ENCODE results near the gene THPO. TPM values are rescaled to one million over a fixed set of nuclear protein-coding genes. Genes with fewer than 3 reads are reported as not detected.

The THPO gene
- total RNA-seq, 1 experiment from 2014 or later = 0.55 TPM

DNA sequence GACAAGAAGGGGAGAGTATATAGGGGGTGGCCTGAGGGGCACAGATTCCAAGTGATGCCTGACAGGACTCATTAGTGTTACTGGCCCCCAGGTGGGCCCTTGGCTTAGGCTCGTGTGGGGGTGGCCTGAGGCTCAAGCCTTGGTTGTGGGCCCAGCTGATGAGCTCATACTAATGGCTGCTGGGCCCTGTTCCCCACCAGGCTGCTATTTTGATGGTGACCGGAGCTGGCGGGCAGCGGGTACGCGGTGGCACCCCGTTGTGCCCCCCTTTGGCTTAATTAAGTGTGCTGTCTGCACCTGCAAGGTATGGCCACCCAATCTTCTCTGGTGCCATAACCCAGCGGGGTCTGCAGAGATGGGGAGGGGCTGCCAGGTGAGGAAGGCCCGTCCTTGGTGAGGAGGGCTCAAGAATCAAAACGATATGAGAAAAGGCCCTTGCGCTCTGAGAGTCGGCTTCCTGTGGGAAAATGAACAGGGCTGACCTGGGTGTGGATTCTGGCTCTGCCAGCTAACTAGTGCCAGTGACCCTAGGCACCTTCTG is 9.2 kb upstream of the THPO start (continued):
- TF ChIP-seq ZNF281 (CRISPR knock-in tag; IDR thresholded peaks at IDR 0.05) (no peak), GTF2I (CRISPR knock-in tag; conservative IDR thresholded peaks at IDR 0.05) (no peak), FOXP4 (CRISPR knock-in tag; IDR thresholded peaks at IDR 0.05) (no peak), EMX1 (CRISPR knock-in tag; IDR thresholded peaks at IDR 0.05) (no peak), FOXK1 (CRISPR knock-in tag; IDR thresholded peaks at IDR 0.05) (no peak)
- TF ChIP-seq, protein P1, sequence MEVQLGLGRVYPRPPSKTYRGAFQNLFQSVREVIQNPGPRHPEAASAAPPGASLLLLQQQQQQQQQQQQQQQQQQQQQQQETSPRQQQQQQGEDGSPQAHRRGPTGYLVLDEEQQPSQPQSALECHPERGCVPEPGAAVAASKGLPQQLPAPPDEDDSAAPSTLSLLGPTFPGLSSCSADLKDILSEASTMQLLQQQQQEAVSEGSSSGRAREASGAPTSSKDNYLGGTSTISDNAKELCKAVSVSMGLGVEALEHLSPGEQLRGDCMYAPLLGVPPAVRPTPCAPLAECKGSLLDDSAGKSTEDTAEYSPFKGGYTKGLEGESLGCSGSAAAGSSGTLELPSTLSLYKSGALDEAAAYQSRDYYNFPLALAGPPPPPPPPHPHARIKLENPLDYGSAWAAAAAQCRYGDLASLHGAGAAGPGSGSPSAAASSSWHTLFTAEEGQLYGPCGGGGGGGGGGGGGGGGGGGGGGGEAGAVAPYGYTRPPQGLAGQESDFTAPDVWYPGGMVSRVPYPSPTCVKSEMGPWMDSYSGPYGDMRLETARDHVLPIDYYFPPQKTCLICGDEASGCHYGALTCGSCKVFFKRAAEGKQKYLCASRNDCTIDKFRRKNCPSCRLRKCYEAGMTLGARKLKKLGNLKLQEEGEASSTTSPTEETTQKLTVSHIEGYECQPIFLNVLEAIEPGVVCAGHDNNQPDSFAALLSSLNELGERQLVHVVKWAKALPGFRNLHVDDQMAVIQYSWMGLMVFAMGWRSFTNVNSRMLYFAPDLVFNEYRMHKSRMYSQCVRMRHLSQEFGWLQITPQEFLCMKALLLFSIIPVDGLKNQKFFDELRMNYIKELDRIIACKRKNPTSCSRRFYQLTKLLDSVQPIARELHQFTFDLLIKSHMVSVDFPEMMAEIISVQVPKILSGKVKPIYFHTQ (CRISPR knock-in tag; IDR thresholded peaks at IDR 0.05) = no peak

DNA sequence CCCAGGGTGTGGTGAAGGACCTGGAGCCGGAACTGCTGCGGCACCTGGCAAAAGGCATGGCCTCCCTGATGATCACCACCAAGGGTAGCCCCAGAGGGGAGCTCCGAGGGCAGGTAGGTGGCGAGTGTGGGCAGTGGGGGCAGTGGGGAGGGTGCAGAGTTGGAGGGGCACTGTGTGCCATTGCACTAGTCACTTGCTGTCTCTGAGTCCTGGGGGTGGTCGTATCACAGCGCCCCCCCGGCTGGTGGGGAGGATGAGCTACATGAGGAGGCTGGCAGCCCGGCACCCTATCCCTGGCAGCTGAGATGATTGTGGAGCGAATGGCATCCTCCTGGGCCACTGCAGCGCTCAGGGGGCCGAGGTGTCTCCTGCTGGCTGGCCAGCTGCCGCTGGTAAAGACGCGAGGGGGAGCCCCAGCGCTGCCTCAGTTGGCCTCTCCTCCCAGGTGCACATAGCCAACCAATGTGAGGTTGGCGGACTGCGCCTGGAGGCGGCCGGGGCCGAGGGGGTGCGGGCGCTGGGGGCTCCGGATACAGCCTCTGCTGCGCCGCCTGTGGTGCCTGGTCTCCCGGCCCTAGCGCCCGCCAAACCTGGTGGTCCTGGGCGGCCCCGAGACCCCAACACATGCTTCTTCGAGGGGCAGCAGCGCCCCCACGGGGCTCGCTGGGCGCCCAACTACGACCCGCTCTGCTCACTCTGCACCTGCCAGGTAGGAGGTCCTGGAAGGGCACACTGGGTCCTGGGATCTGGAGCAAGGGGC is 8.2 kb upstream of the THPO start:
- H3K4me1 Mint-ChIP-seq = peaks cover 4% of the 10 kb centered on the region; the same call in 1 of the 2 replicates
- peaks cover 28% of the 10 kb centered on the region for H3K27me3 Mint-ChIP-seq (ENCODE audit: low read depth)
- DNase-seq (ENCODE audit: low spot score) (no peak), ATAC-seq (no peak)
- ChIA-PET POLR2A (no interaction called here), CTCF (interaction anchor here (0.6 to 4.7 kb wide), 6 partner anchors 9 to 1208 kb away, joined by 3 to 30 read pairs (median 4); no protein-coding TSS in a partner anchor)
- H3K36me3 Mint-ChIP-seq = no peaks in the 10 kb centered on the region
- no peaks in the 10 kb centered on the region for H3K9me3 Mint-ChIP-seq
- no peak overlapping the region for H3K27ac Mint-ChIP-seq
- no peak overlapping the region for H3K4me3 Mint-ChIP-seq
- TF ChIP-seq CBFB (CRISPR knock-in tag; IDR thresholded peaks at IDR 0.05; ENCODE audit: low read depth) (no peak), FOXP1 (CRISPR knock-in tag; IDR thresholded peaks at IDR 0.05; ENCODE audit: borderline replicate concordance) (no peak), MXD4 (CRISPR knock-in tag; IDR thresholded peaks at IDR 0.05; ENCODE audit: borderline replicate concordance) (no peak), TP53 (CRISPR knock-in tag; IDR thresholded peaks at IDR 0.05) (no peak), RELA (CRISPR knock-in tag; IDR thresholded peaks at IDR 0.05; ENCODE audit: borderline replicate concordance) (no peak), OVOL2 (CRISPR knock-in tag; IDR thresholded peaks at IDR 0.05; ENCODE audit: borderline replicate concordance) (no peak), USF2 (CRISPR knock-in tag; IDR thresholded peaks at IDR 0.05) (no peak), ESRRA (CRISPR knock-in tag; IDR thresholded peaks at IDR 0.05; ENCODE audit: borderline replicate concordance) (no peak), ETV6 (CRISPR knock-in tag; IDR thresholded peaks at IDR 0.05) (no peak)
- TF ChIP-seq, protein P2, sequence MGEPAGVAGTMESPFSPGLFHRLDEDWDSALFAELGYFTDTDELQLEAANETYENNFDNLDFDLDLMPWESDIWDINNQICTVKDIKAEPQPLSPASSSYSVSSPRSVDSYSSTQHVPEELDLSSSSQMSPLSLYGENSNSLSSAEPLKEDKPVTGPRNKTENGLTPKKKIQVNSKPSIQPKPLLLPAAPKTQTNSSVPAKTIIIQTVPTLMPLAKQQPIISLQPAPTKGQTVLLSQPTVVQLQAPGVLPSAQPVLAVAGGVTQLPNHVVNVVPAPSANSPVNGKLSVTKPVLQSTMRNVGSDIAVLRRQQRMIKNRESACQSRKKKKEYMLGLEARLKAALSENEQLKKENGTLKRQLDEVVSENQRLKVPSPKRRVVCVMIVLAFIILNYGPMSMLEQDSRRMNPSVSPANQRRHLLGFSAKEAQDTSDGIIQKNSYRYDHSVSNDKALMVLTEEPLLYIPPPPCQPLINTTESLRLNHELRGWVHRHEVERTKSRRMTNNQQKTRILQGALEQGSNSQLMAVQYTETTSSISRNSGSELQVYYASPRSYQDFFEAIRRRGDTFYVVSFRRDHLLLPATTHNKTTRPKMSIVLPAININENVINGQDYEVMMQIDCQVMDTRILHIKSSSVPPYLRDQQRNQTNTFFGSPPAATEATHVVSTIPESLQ (CRISPR knock-in tag; IDR thresholded peaks at IDR 0.05) = no peak
- TF ChIP-seq, protein P3, sequence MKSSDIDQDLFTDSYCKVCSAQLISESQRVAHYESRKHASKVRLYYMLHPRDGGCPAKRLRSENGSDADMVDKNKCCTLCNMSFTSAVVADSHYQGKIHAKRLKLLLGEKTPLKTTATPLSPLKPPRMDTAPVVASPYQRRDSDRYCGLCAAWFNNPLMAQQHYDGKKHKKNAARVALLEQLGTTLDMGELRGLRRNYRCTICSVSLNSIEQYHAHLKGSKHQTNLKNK (CRISPR knock-in tag; IDR thresholded peaks at IDR 0.05) = no peak
- TF ChIP-seq, protein P4, sequence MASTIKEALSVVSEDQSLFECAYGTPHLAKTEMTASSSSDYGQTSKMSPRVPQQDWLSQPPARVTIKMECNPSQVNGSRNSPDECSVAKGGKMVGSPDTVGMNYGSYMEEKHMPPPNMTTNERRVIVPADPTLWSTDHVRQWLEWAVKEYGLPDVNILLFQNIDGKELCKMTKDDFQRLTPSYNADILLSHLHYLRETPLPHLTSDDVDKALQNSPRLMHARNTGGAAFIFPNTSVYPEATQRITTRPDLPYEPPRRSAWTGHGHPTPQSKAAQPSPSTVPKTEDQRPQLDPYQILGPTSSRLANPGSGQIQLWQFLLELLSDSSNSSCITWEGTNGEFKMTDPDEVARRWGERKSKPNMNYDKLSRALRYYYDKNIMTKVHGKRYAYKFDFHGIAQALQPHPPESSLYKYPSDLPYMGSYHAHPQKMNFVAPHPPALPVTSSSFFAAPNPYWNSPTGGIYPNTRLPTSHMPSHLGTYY (CRISPR knock-in tag; IDR thresholded peaks at IDR 0.05) = no peak
